Urinary bladder (tissue), 4 donors: ENCODE measurements around the gene CCN6. TPM values are rescaled to one million over a fixed set of nuclear protein-coding genes. Genes with fewer than 3 reads are reported as not detected.
A peak's percentile ranks its signal among the peaks of the same experiment; 100 is the strongest.
"Not testable (repeated sequence)": the region's sequence is repeated elsewhere in the genome, so short reads cannot be mapped to it uniquely, and the experiment has no call there.

Source experiments
- DNase-seq: peaks from one replicate; pipeline ENCODE4 v3.0.0-alpha.2; 2015; ENCODE audit errors: extremely low spot score
- H3K27ac ChIP-seq: one replicate; pipeline ENCODE4 v1.5.1; 2013; ENCODE audit warnings: low read depth, mild to moderate bottlenecking, moderate library complexity
- H3K36me3 ChIP-seq: one replicate; pipeline ENCODE4 v1.6.1; 2013; ENCODE audit warnings: mild to moderate bottlenecking, moderate library complexity; ENCODE audit not compliant: insufficient read depth
- H3K4me1 ChIP-seq: one replicate; pipeline ENCODE4 v1.6.1; 2013; ENCODE audit warnings: mild to moderate bottlenecking, moderate library complexity; ENCODE audit not compliant: insufficient read depth
- H3K4me3 ChIP-seq: one replicate; pipeline ENCODE4 v1.5.1; 2013; ENCODE audit warnings: low read depth, low read length
- WGBS: extraction: QIAGEN DNeasy Blood & Tissue Kit; methylation state at CpG from one replicate; pipeline ENCODE4 v1.1.7; 2013; 5-methylcytosine and 5-hydroxymethylcytosine counted together
- polyA plus RNA-seq: library from polyadenylated mRNA; stranded (reverse); fragments of 200-250 nt; gene quantifications from one replicate; pipeline ENCODE4 v1.2.3, GENCODE V29; 2013
- total RNA-seq: library from RNA; depleted of rRNA; stranded (reverse); fragments of >200 nt; gene quantifications from one replicate; pipeline ENCODE4 v1.2.3, GENCODE V29; 2014
- donor health status: healthy with polysubstance abuse.
- donor health status: healthy.

CCN6 gene
- total and polyA plus RNA-seq, 2 donors, result not detected

- H3K27ac ChIP-seq, result peak within 1 kb of the TSS; percentile 82
- peaks cover 2% of the 10 kb centered on the region for H3K36me3 ChIP-seq
- no peaks in the 10 kb centered on the region for H3K4me1 ChIP-seq
- peak; percentile 91 for DNase-seq
- H3K4me3 ChIP-seq, result peak within 1 kb of the TSS; percentile 83
- under 1% methylated on average over 60 of the region's 60 CpGs for WGBS
Measured at GRCh38 chr6:112087136-112087911, 33.4 kb downstream of the CCN6 start, which contains the start of the genes FAM229B and TUBE1. FAM229B (plus strand) TSS chr6:112087591; CDS start chr6:112099284, 11,693 bp downstream. TUBE1 (minus strand) TSS chr6:112087482; CDS start chr6:112087434, 48 bp downstream.

- H3K27ac ChIP-seq, result peak overlapping the region; percentile 56
- peaks cover under 1% of the 10 kb centered on the region for H3K36me3 ChIP-seq
- 16% methylated on average over 7 of the region's 7 CpGs for WGBS
- peak overlapping the region; percentile 83 for H3K4me3 ChIP-seq
- DNase-seq, result no peak
- no peaks in the 10 kb centered on the region for H3K4me1 ChIP-seq
Measured at GRCh38 chr6:112087916-112088315, 34.0 kb downstream of the CCN6 start.

- Histone ChIP-seq H3K4me1 (no peaks in the 10 kb centered on the region), H3K4me3 (no peak overlapping the region), H3K27ac (no peak overlapping the region), H3K36me3 (no peaks in the 10 kb centered on the region)
- DNase-seq, result no peak
- 94% methylated on average over 2 of the region's 2 CpGs for WGBS
Measured at GRCh38 chr6:112096901-112097300, 43.0 kb downstream of the CCN6 start.

GRCh38 chr6:112100561-112100960 lies 46.7 kb downstream of the CCN6 start:
- peaks cover 3% of the 10 kb centered on the region for H3K36me3 ChIP-seq
- no peak overlapping the region for H3K4me3 ChIP-seq
- no peak overlapping the region for H3K27ac ChIP-seq
- 67% methylated on average over 4 of the region's 4 CpGs for WGBS
- no peaks in the 10 kb centered on the region for H3K4me1 ChIP-seq
- no peak for DNase-seq

GRCh38 chr6:112106026-112106425 lies 52.1 kb downstream of the CCN6 start:
- 87% methylated on average over 2 of the region's 2 CpGs for WGBS
- H3K27ac ChIP-seq, H3K36me3 ChIP-seq, DNase-seq, H3K4me1 ChIP-seq, H3K4me3 ChIP-seq: not testable (repeated sequence)

- H3K27ac ChIP-seq, result no peak overlapping the region
- peaks cover 3% of the 10 kb centered on the region for H3K36me3 ChIP-seq
- 77% methylated on average over 2 of the region's 2 CpGs for WGBS
- DNase-seq, result no peak
- no peaks in the 10 kb centered on the region for H3K4me1 ChIP-seq
- no peak overlapping the region for H3K4me3 ChIP-seq
Measured at GRCh38 chr6:112106562-112106961, 52.7 kb downstream of the CCN6 start.

- Histone ChIP-seq H3K27ac (no peak overlapping the region), H3K4me1 (no peaks in the 10 kb centered on the region), H3K36me3 (no peaks in the 10 kb centered on the region), H3K4me3 (no peak overlapping the region)
- 43% methylated on average over 9 of the region's 9 CpGs for WGBS
- no peak for DNase-seq
Measured at GRCh38 chr6:112109262-112109661, 55.4 kb downstream of the CCN6 start.

GRCh38 chr6:112113431-112113830 lies 59.5 kb downstream of the CCN6 start:
- no peak overlapping the region for H3K27ac ChIP-seq
- H3K36me3 ChIP-seq, result no peaks in the 10 kb centered on the region
- H3K4me3 ChIP-seq, result no peak overlapping the region
- H3K4me1 ChIP-seq, result no peaks in the 10 kb centered on the region
- DNase-seq, result no peak
- WGBS, result 44% methylated on average over 3 of the region's 3 CpGs

GRCh38 chr6:112113918-112114317 lies 60.0 kb downstream of the CCN6 start:
- H3K36me3 ChIP-seq, result no peaks in the 10 kb centered on the region
- no peaks in the 10 kb centered on the region for H3K4me1 ChIP-seq
- H3K27ac ChIP-seq, result no peak overlapping the region
- DNase-seq, result no peak
- no peak overlapping the region for H3K4me3 ChIP-seq

- no peak overlapping the region for H3K27ac ChIP-seq
- WGBS, result 92% methylated on average over 3 of the region's 3 CpGs
- DNase-seq, result no peak
- H3K36me3 ChIP-seq, result no peaks in the 10 kb centered on the region
- H3K4me3 ChIP-seq, result no peak overlapping the region
- no peaks in the 10 kb centered on the region for H3K4me1 ChIP-seq
Measured at GRCh38 chr6:112114577-112115223, 60.8 kb downstream of the CCN6 start.

GRCh38 chr6:112116221-112116620 lies 62.3 kb downstream of the CCN6 start:
- H3K4me3 ChIP-seq, result no peak overlapping the region
- H3K4me1 ChIP-seq, result no peaks in the 10 kb centered on the region
- no peak for DNase-seq
- no peaks in the 10 kb centered on the region for H3K36me3 ChIP-seq
- no peak overlapping the region for H3K27ac ChIP-seq
- 91% methylated on average over 1 of the region's 1 CpG for WGBS

- Histone ChIP-seq H3K36me3 (peaks cover 3% of the 10 kb centered on the region), H3K27ac (no peak overlapping the region), H3K4me1 (no peaks in the 10 kb centered on the region), H3K4me3 (no peak overlapping the region)
- 56% methylated on average over 1 of the region's 1 CpG for WGBS
- no peak for DNase-seq
Measured at GRCh38 chr6:112117554-112117953, 63.6 kb downstream of the CCN6 start.

GRCh38 chr6:112118034-112118433 lies 64.1 kb downstream of the CCN6 start:
- peaks cover 3% of the 10 kb centered on the region for H3K36me3 ChIP-seq
- H3K4me3 ChIP-seq, result no peak overlapping the region
- DNase-seq, result no peak
- no peak overlapping the region for H3K27ac ChIP-seq
- no peaks in the 10 kb centered on the region for H3K4me1 ChIP-seq
